Vagina (tissue), 2 donors: Measurements from ENCODE around the gene S100A9. TPM values are rescaled to one million over a fixed set of nuclear protein-coding genes. Genes with fewer than 3 reads are reported as not detected.
"Not testable (repeated sequence)": the region's sequence is repeated elsewhere in the genome, so short reads cannot be mapped to it uniquely, and the experiment has no call there.

Source experiments
- DNase-seq, 2 donors: peaks; one replicate each; pipeline ENCODE4 v3.0.0-alpha.2; 2017; ENCODE audit errors: extremely low spot score in 2 of 2
- H3K27ac ChIP-seq: fragments of 200-600 bp; sonication (generic); one replicate; pipeline ENCODE4 v1.5.1; 2019
- H3K27me3 ChIP-seq: fragments of 200-600 bp; sonication (generic); one replicate; pipeline ENCODE4 v1.5.1; 2019
- H3K36me3 ChIP-seq, 2 donors: fragments of 200-600 bp; sonication (generic); one replicate each; pipeline ENCODE4 v1.5.1; 2017 to 2019
- H3K4me1 ChIP-seq: fragments of 200-600 bp; sonication (generic); one replicate; pipeline ENCODE4 v1.5.1; 2019
- H3K4me3 ChIP-seq, 2 donors: fragments of 200-600 bp; sonication (generic); 1 replicate in 1 of 2; 2 replicates in 1 of 2; pipeline ENCODE4 v1.5.1; 2016 to 2019
- H3K9me3 ChIP-seq: fragments of 200-600 bp; sonication (generic); one replicate; pipeline ENCODE4 v1.5.1; 2019
- POLR2A ChIP-seq, 2 donors: fragments of 450-650 bp; IDR thresholded peaks; one replicate each; pipeline ENCODE4 v1.6.1; 2017; ENCODE audit warnings: antibody characterized with exemption in 2 of 2, mild to moderate bottlenecking in 2 of 2, moderate library complexity in 2 of 2
- POLR2AphosphoS5 ChIP-seq, 2 donors: sonication (generic); formaldehyde crosslinking; IDR thresholded peaks; one replicate each; pipeline ENCODE4 v1.9.0; 2017; ENCODE audit warnings: antibody characterized with exemption in 2 of 2, mild to moderate bottlenecking in 2 of 2, low read depth in 1 of 2; ENCODE audit not compliant: insufficient read depth in 1 of 2
- intact Hi-C: fragments of 100-400 bp; cut with DNase I; formaldehyde crosslinking; loops from one replicate; pipeline ENCODE4 v1.15.1; 2023
- small RNA-seq: library from RNA; depleted of rRNA; stranded (forward); fragments of <200 nt; gene quantifications from one replicate; pipeline ENCODE3, GENCODE V24; 2016
- total RNA-seq: library from RNA; depleted of rRNA; stranded (reverse); fragments of >200 nt; gene quantifications from one replicate; pipeline ENCODE4 v1.2.3, GENCODE V29; 2016
- TF ChIP-seq, protein P1 (sequence below), 3 experiments: fragments of 450-650 bp in 2 of 3; fragments of 200-600 bp in 1 of 3; sonication (generic) in 1 of 3; IDR thresholded peaks; one replicate each; pipeline ENCODE4 v1.5.1; 2017 to 2019; ENCODE audit warnings: antibody characterized with exemption in 3 of 3, mild to moderate bottlenecking in 2 of 3, moderate library complexity in 2 of 3

S100A9 gene
- total RNA-seq, 1 donor from 2014 or later: 4,658 TPM

- intact Hi-C loops: no loop called here
- TF ChIP-seq POLR2A (IDR thresholded peaks at IDR 0.05) (no peak), POLR2AphosphoS5 (IDR thresholded peaks at IDR 0.05; ENCODE audit: insufficient read depth in 1 of 2, low read depth in 1 of 2) (no peak)
- TF ChIP-seq, protein P1, sequence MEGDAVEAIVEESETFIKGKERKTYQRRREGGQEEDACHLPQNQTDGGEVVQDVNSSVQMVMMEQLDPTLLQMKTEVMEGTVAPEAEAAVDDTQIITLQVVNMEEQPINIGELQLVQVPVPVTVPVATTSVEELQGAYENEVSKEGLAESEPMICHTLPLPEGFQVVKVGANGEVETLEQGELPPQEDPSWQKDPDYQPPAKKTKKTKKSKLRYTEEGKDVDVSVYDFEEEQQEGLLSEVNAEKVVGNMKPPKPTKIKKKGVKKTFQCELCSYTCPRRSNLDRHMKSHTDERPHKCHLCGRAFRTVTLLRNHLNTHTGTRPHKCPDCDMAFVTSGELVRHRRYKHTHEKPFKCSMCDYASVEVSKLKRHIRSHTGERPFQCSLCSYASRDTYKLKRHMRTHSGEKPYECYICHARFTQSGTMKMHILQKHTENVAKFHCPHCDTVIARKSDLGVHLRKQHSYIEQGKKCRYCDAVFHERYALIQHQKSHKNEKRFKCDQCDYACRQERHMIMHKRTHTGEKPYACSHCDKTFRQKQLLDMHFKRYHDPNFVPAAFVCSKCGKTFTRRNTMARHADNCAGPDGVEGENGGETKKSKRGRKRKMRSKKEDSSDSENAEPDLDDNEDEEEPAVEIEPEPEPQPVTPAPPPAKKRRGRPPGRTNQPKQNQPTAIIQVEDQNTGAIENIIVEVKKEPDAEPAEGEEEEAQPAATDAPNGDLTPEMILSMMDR (IDR thresholded peaks at IDR 0.05): no peak
- Histone ChIP-seq H3K4me3 (no peak overlapping the region), H3K36me3 (no peaks in the 10 kb centered on the region), H3K4me1 (no peaks in the 10 kb centered on the region), H3K27me3 (no peaks in the 10 kb centered on the region), H3K27ac (no peak overlapping the region), H3K9me3 (no peaks in the 10 kb centered on the region)
- peak in 1 of 2 donors; percentile 43 for DNase-seq
These were observed 46.5 kb downstream of the S100A9 start for GRCh38 chr1:153404086-153404635.

DNA sequence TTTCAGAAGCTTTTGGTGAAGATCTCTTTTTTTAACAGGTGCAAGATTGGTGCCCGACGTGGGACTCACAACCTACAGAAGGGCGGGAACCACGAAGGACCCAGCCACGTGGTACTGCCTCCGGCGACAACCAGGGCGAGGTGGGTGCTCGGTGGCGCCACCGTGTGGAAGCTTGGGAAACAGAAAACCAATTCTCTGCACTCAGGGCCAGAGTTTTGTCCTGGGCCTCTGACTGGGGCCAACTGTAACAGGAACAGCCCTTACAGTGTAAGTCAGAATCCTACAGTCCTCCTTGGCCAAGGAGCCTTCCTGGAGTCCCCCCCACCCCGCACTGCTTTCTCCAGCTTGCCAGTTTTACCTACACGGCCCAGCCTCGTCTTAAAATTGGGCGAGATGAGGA lies 47.1 kb downstream of the S100A9 start:
- DNase-seq: peak; percentile 69 to 82
- no peaks in the 10 kb centered on the region for H3K4me1 ChIP-seq

GRCh38 chr1:153405825-153406599 lies 48.4 kb downstream of the S100A9 start:
- H3K9me3 ChIP-seq, H3K27ac ChIP-seq, H3K27me3 ChIP-seq, H3K4me1 ChIP-seq, H3K4me3 ChIP-seq, intact Hi-C loops, H3K36me3 ChIP-seq: not testable (repeated sequence)
- peak; percentile 52 to 54 for DNase-seq

More for the DNA sequence above, 47.1 kb downstream of the S100A9 start:
- intact Hi-C loops: no loop called here
- no peaks in the 10 kb centered on the region for H3K9me3 ChIP-seq
- TF ChIP-seq, protein P1 (IDR thresholded peaks at IDR 0.05): peak in 1 of 3 experiments; percentile 17
- no peak for TF ChIP-seq POLR2AphosphoS5 (IDR thresholded peaks at IDR 0.05; ENCODE audit: insufficient read depth in 1 of 2, low read depth in 1 of 2)
- H3K4me3 ChIP-seq: no peak overlapping the region
- H3K27me3 ChIP-seq: no peaks in the 10 kb centered on the region
- H3K36me3 ChIP-seq: no peaks in the 10 kb centered on the region
- no peak overlapping the region for H3K27ac ChIP-seq

GRCh38 chr1:153407274-153407673 lies 49.6 kb downstream of the S100A9 start:
- H3K4me1 ChIP-seq, H3K27me3 ChIP-seq, H3K9me3 ChIP-seq, H3K4me3 ChIP-seq, H3K36me3 ChIP-seq, intact Hi-C loops, H3K27ac ChIP-seq: not testable (repeated sequence)
- peak in 1 of 2 donors; percentile 34 for DNase-seq

Small RNAs within 50 kb of the gene (small RNA-seq; reads per million reads assigned to genes)
- gene RNU6-160P: not detected
- gene S100A15A: not detected

Other genes with a start within 250 kb of the S100A9 start
- gene SPRR2F, start 244.3 kb upstream of the S100A9 start, total RNA-seq: 2.5 TPM
- not detected for gene SPRR2G, start 207.0 kb upstream of the S100A9 start, total RNA-seq
- not detected for gene LELP1, start 154.4 kb upstream of the S100A9 start, total RNA-seq
- not detected for gene PRR9, start 140.3 kb upstream of the S100A9 start, total RNA-seq
- not detected for gene LORICRIN, start 98.2 kb upstream of the S100A9 start, total RNA-seq
- gene PGLYRP3, start 44.9 kb upstream of the S100A9 start, total RNA-seq: 28.7 TPM
- gene PGLYRP4, start 9.0 kb upstream of the S100A9 start, total RNA-seq: 3.9 TPM
- 4.2 TPM for gene S100A12, start 17.8 kb downstream of the S100A9 start, total RNA-seq
- 1,155 TPM for gene S100A8, start 33.2 kb downstream of the S100A9 start, total RNA-seq
- gene S100A7A, start 58.7 kb downstream of the S100A9 start, total RNA-seq: not detected
- gene S100A7, start 102.8 kb downstream of the S100A9 start, total RNA-seq: 36.6 TPM
- 562 TPM for gene S100A6, start 178.1 kb downstream of the S100A9 start, total RNA-seq
- not detected for gene S100A5, start 183.1 kb downstream of the S100A9 start, total RNA-seq
- gene S100A4, start 188.0 kb downstream of the S100A9 start, total RNA-seq: 375 TPM
- gene S100A3, start 191.4 kb downstream of the S100A9 start, total RNA-seq: 9.6 TPM
- 470 TPM for gene S100A2, start 208.0 kb downstream of the S100A9 start, total RNA-seq